SK-N-SH (cell line): ENCODE data around the gene CD276. TPM values are rescaled to one million over a fixed set of nuclear protein-coding genes. Genes with fewer than 3 reads are reported as not detected.

Source experiments
- CTCF ChIA-PET: fragments of 300-600, 350-600 bp; formaldehyde crosslinking; extraction: SDS; loops from one replicate; lab custom pipeline; 2021; lab: Yijun Ruan, JAX
- POLR2A ChIA-PET: fragments of 350-600 bp; sonication (Branson Sonifier 250); formaldehyde crosslinking; extraction: SDS; loops from one replicate; lab custom pipeline; 2020; ENCODE audit warnings: antibody characterized with exemption, inconsistent platforms; lab: Yijun Ruan, JAX
- DNase-seq: peaks from one replicate; pipeline ENCODE4 v3.0.0; 2012
- H2AFZ ChIP-seq: fragments of 200-600 bp; sonication (generic); 2 replicates; pipeline ENCODE4 v1.8.1; 2016; ENCODE audit warnings: antibody characterized with exemption, mild to moderate bottlenecking, low read depth
- H3F3A ChIP-seq: fragments of 200-600 bp; sonication (generic); replicated peaks from 2 replicates; pipeline ENCODE3; 2016; ENCODE audit warnings: antibody characterized with exemption, mild to moderate bottlenecking; ENCODE audit not compliant: insufficient read depth
- H3K27ac ChIP-seq, 2 experiments: fragments of 200-500 bp in 1 of 2; fragments of 200-600 bp in 1 of 2; sonication (Bioruptor generic) in 1 of 2; sonication (generic), shearing (Covaris generic) in 1 of 2; 2 replicates each; pipeline versions ENCODE4 v1.5.1 to v1.6.1; 2014 to 2016; ENCODE audit warnings: low read depth in 2 of 2, inconsistent platforms in 1 of 2, low read length in 1 of 2, mild to moderate bottlenecking in 1 of 2, mixed read lengths in 1 of 2
- H3K27me3 ChIP-seq: fragments of 200-600 bp; sonication (generic), shearing (Covaris generic); 2 replicates; pipeline ENCODE4 v1.6.1; 2016; ENCODE audit warnings: mixed run types; ENCODE audit not compliant: insufficient read depth
- H3K36me3 ChIP-seq, 2 experiments: fragments of 200-500 bp in 1 of 2; fragments of 200-600 bp in 1 of 2; sonication (Bioruptor generic) in 1 of 2; sonication (generic) in 1 of 2; replicated peaks in 1 of 2; 2 replicates each; pipeline versions ENCODE3 to v1.5.1; 2014 to 2016; ENCODE audit warnings: low read length in 1 of 2, mild to moderate bottlenecking in 1 of 2; ENCODE audit not compliant: insufficient read depth in 2 of 2, control insufficient read depth in 1 of 2
- H3K4me1 ChIP-seq, 2 experiments: fragments of 200-500 bp in 1 of 2; fragments of 200-600 bp in 1 of 2; sonication (Bioruptor generic) in 1 of 2; sonication (generic), shearing (Covaris generic) in 1 of 2; 2 replicates each; pipeline versions ENCODE4 v1.5.1 to v1.6.1; 2014 to 2016; ENCODE audit warnings: low read depth in 1 of 2, low read length in 1 of 2, mixed run types in 1 of 2; ENCODE audit not compliant: insufficient read depth in 2 of 2, control insufficient read depth in 1 of 2
- H3K4me2 ChIP-seq: fragments of 200-600 bp; sonication (generic), shearing (Covaris generic); 2 replicates; pipeline ENCODE4 v1.6.1; 2017; ENCODE audit warnings: mixed run types
- H3K4me3 ChIP-seq, 2 experiments: fragments of 200-500 bp in 1 of 2; fragments of 200-600 bp in 1 of 2; sonication (Bioruptor generic) in 1 of 2; sonication (generic), shearing (Covaris generic) in 1 of 2; 2 replicates each; pipeline versions ENCODE4 v1.5.1 to v1.8.1; 2014 to 2016; ENCODE audit warnings: low read depth in 2 of 2, inconsistent platforms in 1 of 2, low read length in 1 of 2, mild to moderate bottlenecking in 1 of 2, mixed read lengths in 1 of 2, moderate library complexity in 1 of 2
- H3K79me2 ChIP-seq: fragments of 200-600 bp; sonication (generic); 2 replicates; pipeline ENCODE4 v1.8.1; 2017; ENCODE audit warnings: mild to moderate bottlenecking; ENCODE audit not compliant: insufficient read depth
- H3K9ac ChIP-seq: fragments of 200-600 bp; sonication (generic); 2 replicates; pipeline ENCODE4 v1.6.1; 2017; ENCODE audit warnings: mixed run types
- H3K9me2 ChIP-seq: fragments of 200-600 bp; sonication (generic); 2 replicates; pipeline ENCODE4 v1.6.1; 2017; ENCODE audit warnings: mixed run types
- H3K9me3 ChIP-seq: fragments of 200-600 bp; sonication (generic); 2 replicates; pipeline ENCODE4 v1.6.1; 2017; ENCODE audit warnings: mixed run types, mild to moderate bottlenecking, moderate library complexity
- H4K20me1 ChIP-seq: fragments of 200-600 bp; sonication (generic); 2 replicates; pipeline ENCODE4 v1.6.1; 2017; ENCODE audit warnings: mild to moderate bottlenecking, mixed run types; ENCODE audit not compliant: insufficient read depth
- CHD2 ChIP-seq: fragments of 150-350 bp; IDR thresholded peaks from 2 replicates; pipeline ENCODE4 v1.6.1; 2018; ENCODE audit warnings: low read length; ENCODE audit not compliant: partially characterized antibody
- FOSL2 ChIP-seq: IDR thresholded peaks from 2 replicates; pipeline ENCODE4 v1.4.0; 2012; ENCODE audit warnings: low read depth, mild to moderate bottlenecking, moderate library complexity, borderline replicate concordance
- FOXJ3 ChIP-seq: sonication (generic); formaldehyde crosslinking; IDR thresholded peaks from 2 replicates; pipeline ENCODE4 v1.5.1; 2020; ENCODE audit warnings: mild to moderate bottlenecking, missing genetic modification reagents
- FOXM1 ChIP-seq: IDR thresholded peaks from 2 replicates; pipeline ENCODE4 v1.4.0; 2012; ENCODE audit warnings: low read depth, mild to moderate bottlenecking
- GABPA ChIP-seq: IDR thresholded peaks from 2 replicates; pipeline ENCODE4 v1.4.0; 2012; ENCODE audit warnings: low read depth, mild to moderate bottlenecking
- MEF2A ChIP-seq: IDR thresholded peaks from 2 replicates; pipeline ENCODE4 v1.4.0; 2012; ENCODE audit warnings: low read depth, borderline replicate concordance
- MXI1 ChIP-seq: IDR thresholded peaks from 2 replicates; pipeline ENCODE4 v1.6.1; 2012; ENCODE audit warnings: mild to moderate bottlenecking, low read depth, low read length, improper control_type of control experiment
- NRF1 ChIP-seq: IDR thresholded peaks from 2 replicates; pipeline ENCODE4 v1.6.1; 2012; ENCODE audit warnings: low read depth, mild to moderate bottlenecking, low read length
- POLR2AphosphoS5 ChIP-seq: IDR thresholded peaks from 2 replicates; pipeline ENCODE4 v1.6.1; 2012; ENCODE audit warnings: low read depth, low read length
- RFX5 ChIP-seq: IDR thresholded peaks from 2 replicates; pipeline ENCODE4 v1.6.1; 2012; ENCODE audit warnings: mild to moderate bottlenecking, improper control_type of control experiment, low read length
- TCF12 ChIP-seq: IDR thresholded peaks from 2 replicates; pipeline ENCODE4 v1.4.0; 2012
- TEAD4 ChIP-seq: IDR thresholded peaks from 2 replicates; pipeline ENCODE4 v1.4.0; 2012; ENCODE audit warnings: mild to moderate bottlenecking, borderline replicate concordance; ENCODE audit not compliant: insufficient read depth
- YY1 ChIP-seq: IDR thresholded peaks from 2 replicates; pipeline ENCODE4 v1.4.0; 2012; ENCODE audit warnings: low read depth, mild to moderate bottlenecking
- WGBS: methylation state at CpG from one replicate; pipeline ENCODE4 v1.1.6; 2017; ENCODE audit warnings: low lambda C conversion rate; 5-methylcytosine and 5-hydroxymethylcytosine counted together
- polyA plus RNA-seq, 3 experiments: library from polyadenylated mRNA; depleted of rRNA; stranded (reverse); fragments of >200 nt; gene quantifications; 2 replicates each; pipeline ENCODE4 v1.2.3, GENCODE V29; 2012
- TF ChIP-seq, protein P1 (sequence below): IDR thresholded peaks from 2 replicates; pipeline ENCODE4 v1.6.1; 2012; ENCODE audit warnings: mild to moderate bottlenecking, low read depth, low read length, moderate library complexity
- TF ChIP-seq, protein P2 (sequence below): IDR thresholded peaks from 2 replicates; pipeline ENCODE4; 2012
- TF ChIP-seq, protein P3 (sequence below): fragments of 150-350 bp; IDR thresholded peaks from 2 replicates; pipeline ENCODE4 v1.6.1; 2017; ENCODE audit warnings: antibody characterized with exemption, low read length, low read depth, borderline replicate concordance
- TF ChIP-seq, protein P4 (sequence below): fragments of 150-350 bp; IDR thresholded peaks from 2 replicates; pipeline ENCODE4 v1.6.1; 2016; ENCODE audit warnings: mild to moderate bottlenecking, low read depth, low read length

The CD276 gene
- polyA plus RNA-seq, 1 of the 3 experiments (the other 2 are of a cell fraction), result 86.2 TPM

DNA sequence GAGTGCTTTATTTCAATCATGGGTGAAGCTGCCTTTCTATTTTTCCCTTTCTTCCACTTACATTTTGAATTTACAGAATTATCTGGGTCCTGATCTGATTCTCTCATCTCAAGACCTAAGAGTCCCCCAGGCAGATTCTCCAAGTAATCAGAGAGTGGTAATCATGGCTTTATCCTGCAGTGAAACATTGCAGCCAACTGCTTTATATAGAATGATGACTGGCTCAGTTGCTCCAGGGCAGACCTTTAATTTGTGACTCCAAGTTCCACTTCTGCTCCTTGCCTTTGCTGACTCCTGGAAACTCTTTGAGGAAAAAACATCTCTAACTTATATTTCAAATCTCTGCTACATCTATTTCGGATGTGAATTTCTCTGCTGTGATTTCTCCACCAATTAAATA lies 25.5 kb upstream of the CD276 start:
- ChIA-PET CTCF (interaction anchor here (2.7 kb wide), 1 partner anchor 42 kb away, joined by 7 read pairs; no protein-coding TSS in a partner anchor), POLR2A (no interaction called here)
- Histone ChIP-seq H3F3A (no peaks in the 10 kb centered on the region), H3K4me1 (no peaks in the 10 kb centered on the region), H3K9me2 (no peaks in the 10 kb centered on the region), H3K9me3 (no peaks in the 10 kb centered on the region), H2AFZ (no peak overlapping the region), H3K4me3 (no peak overlapping the region), H3K9ac (no peak overlapping the region)
- DNase-seq, result no peak
- WGBS, result 11% methylated on average over 1 of the region's 1 CpG
- TF ChIP-seq TEAD4 (no peak), FOXM1 (no peak), MEF2A (no peak), MXI1 (no peak), NRF1 (no peak), POLR2AphosphoS5 (no peak), FOXJ3 (no peak)
- TF ChIP-seq, protein P1, sequence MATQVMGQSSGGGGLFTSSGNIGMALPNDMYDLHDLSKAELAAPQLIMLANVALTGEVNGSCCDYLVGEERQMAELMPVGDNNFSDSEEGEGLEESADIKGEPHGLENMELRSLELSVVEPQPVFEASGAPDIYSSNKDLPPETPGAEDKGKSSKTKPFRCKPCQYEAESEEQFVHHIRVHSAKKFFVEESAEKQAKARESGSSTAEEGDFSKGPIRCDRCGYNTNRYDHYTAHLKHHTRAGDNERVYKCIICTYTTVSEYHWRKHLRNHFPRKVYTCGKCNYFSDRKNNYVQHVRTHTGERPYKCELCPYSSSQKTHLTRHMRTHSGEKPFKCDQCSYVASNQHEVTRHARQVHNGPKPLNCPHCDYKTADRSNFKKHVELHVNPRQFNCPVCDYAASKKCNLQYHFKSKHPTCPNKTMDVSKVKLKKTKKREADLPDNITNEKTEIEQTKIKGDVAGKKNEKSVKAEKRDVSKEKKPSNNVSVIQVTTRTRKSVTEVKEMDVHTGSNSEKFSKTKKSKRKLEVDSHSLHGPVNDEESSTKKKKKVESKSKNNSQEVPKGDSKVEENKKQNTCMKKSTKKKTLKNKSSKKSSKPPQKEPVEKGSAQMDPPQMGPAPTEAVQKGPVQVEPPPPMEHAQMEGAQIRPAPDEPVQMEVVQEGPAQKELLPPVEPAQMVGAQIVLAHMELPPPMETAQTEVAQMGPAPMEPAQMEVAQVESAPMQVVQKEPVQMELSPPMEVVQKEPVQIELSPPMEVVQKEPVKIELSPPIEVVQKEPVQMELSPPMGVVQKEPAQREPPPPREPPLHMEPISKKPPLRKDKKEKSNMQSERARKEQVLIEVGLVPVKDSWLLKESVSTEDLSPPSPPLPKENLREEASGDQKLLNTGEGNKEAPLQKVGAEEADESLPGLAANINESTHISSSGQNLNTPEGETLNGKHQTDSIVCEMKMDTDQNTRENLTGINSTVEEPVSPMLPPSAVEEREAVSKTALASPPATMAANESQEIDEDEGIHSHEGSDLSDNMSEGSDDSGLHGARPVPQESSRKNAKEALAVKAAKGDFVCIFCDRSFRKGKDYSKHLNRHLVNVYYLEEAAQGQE, result no peak
- TF ChIP-seq, protein P2, sequence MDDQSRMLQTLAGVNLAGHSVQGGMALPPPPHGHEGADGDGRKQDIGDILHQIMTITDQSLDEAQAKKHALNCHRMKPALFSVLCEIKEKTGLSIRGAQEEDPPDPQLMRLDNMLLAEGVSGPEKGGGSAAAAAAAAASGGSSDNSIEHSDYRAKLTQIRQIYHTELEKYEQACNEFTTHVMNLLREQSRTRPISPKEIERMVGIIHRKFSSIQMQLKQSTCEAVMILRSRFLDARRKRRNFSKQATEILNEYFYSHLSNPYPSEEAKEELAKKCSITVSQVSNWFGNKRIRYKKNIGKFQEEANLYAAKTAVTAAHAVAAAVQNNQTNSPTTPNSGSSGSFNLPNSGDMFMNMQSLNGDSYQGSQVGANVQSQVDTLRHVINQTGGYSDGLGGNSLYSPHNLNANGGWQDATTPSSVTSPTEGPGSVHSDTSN, result no peak
- TF ChIP-seq, all 33 proteins: peak for 0
- Histone ChIP-seq H3K36me3 (no peaks in the 10 kb centered on the region), H3K4me2 (no peak overlapping the region), H3K27ac (no peak overlapping the region), H3K27me3 (no peaks in the 10 kb centered on the region; the same call in 1 of the 2 replicates), H4K20me1 (no peaks in the 10 kb centered on the region), H3K79me2 (no peaks in the 10 kb centered on the region)

DNA sequence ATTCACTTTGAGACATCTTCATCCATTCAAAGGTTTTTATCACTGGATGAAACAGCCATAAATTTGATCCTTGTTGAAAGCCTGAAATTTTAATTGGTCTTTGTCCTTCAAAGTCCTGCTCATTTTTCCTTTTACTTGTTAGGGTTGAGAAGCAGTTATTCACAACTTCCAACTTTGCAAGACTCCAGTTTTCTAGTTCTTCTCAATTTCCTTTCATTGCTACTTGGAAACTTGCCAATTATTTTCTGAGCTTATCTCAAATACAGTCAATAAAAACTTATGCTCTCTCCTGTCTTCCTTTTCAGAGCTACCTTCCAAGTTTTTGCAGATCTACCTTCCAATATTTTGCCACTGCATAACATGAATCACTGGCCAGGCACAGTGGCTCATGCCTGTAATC lies 23.7 kb upstream of the CD276 start:
- Histone ChIP-seq H4K20me1 (no peaks in the 10 kb centered on the region), H3K79me2 (no peaks in the 10 kb centered on the region), H3K9me2 (no peaks in the 10 kb centered on the region), H3K36me3 (no peaks in the 10 kb centered on the region), H3K4me1 (no peaks in the 10 kb centered on the region), H3K9me3 (no peaks in the 10 kb centered on the region), H3F3A (no peaks in the 10 kb centered on the region), H3K27me3 (peaks cover 2% of the 10 kb centered on the region; the same call in 1 of the 2 replicates), H3K27ac (no peak overlapping the region), H2AFZ (no peak overlapping the region), H3K4me3 (no peak overlapping the region), H3K9ac (no peak overlapping the region), H3K4me2 (no peak overlapping the region)
- no peak for DNase-seq
- ChIA-PET POLR2A (no interaction called here), CTCF (interaction anchor here (0.8 to 3.3 kb wide), 6 partner anchors 10 to 39 kb away, joined by 3 to 16 read pairs (median 6); no protein-coding TSS in a partner anchor)
- TF ChIP-seq TCF12, result no peak
- TF ChIP-seq MXI1, result no peak
- no peak for TF ChIP-seq FOXM1
- no peak for TF ChIP-seq CHD2
- no peak for TF ChIP-seq FOSL2
- no peak for TF ChIP-seq GABPA
- TF ChIP-seq YY1, result no peak
- TF ChIP-seq, protein P3, sequence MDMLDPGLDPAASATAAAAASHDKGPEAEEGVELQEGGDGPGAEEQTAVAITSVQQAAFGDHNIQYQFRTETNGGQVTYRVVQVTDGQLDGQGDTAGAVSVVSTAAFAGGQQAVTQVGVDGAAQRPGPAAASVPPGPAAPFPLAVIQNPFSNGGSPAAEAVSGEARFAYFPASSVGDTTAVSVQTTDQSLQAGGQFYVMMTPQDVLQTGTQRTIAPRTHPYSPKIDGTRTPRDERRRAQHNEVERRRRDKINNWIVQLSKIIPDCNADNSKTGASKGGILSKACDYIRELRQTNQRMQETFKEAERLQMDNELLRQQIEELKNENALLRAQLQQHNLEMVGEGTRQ, result no peak
- no peak for TF ChIP-seq MEF2A
- TF ChIP-seq RFX5, result no peak
- TF ChIP-seq, protein P4, sequence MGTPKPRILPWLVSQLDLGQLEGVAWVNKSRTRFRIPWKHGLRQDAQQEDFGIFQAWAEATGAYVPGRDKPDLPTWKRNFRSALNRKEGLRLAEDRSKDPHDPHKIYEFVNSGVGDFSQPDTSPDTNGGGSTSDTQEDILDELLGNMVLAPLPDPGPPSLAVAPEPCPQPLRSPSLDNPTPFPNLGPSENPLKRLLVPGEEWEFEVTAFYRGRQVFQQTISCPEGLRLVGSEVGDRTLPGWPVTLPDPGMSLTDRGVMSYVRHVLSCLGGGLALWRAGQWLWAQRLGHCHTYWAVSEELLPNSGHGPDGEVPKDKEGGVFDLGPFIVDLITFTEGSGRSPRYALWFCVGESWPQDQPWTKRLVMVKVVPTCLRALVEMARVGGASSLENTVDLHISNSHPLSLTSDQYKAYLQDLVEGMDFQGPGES, result no peak
